Erythroblast (primary cell): Measurements from ENCODE around the gene LHX8.

ENCODE experiments used
- GATA1 ChIP-seq: IDR thresholded peaks from 2 replicates; pipeline ENCODE4 v1.6.1; 2011; ENCODE audit warnings: low read depth, mild to moderate bottlenecking, control low read depth, low read length, moderate library complexity
- POLR2A ChIP-seq: IDR thresholded peaks from 2 replicates; pipeline ENCODE4 v1.6.1; 2011; ENCODE audit warnings: mild to moderate bottlenecking, low read length

GRCh38 chr1:75129660-75129982 is 4.6 kb upstream of the LHX8 start:
- no peak for TF ChIP-seq POLR2A
- TF ChIP-seq GATA1 = no peak
